Measurements from ENCODE around the gene KPNB1.
A peak's percentile ranks its signal among the peaks of the same experiment; 100 is the strongest.
"Not testable (repeated sequence)": the region's sequence is repeated elsewhere in the genome, so short reads cannot be mapped to it uniquely, and the experiment has no call there.

Gene KPNB1

DNA sequence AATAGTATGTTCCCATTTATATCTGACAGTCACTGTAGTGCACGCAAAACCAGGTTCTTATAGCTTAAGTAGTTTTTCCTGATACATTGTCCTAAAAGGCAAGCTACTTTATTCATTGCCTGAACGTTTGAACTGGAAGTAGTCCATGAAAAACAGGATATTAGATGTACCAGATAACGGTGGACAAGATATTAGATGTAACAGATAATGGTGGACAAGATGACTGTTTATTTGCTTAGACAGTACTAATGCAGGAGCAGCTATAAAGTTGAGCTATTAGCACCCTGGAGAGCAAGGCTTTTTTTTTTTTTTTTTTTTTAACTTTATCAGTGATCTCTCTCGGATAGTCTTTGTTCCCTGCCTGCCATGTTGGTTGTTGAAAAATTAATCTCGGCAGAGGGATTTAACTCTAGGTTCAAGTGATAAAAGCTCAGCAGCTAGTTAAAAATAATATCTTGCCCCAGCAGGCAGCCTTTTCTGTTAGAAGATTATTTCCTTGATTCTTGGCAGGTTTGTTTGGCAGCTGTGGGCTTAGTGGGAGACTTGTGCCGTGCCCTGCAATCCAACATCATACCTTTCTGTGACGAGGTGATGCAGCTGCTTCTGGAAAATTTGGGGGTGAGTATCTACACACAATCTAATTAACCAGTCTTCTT lies 26.9 kb downstream of the KPNB1 start:
- no peak for DNase-seq (ENCODE audit: extremely low read depth, low read depth)

DNA sequence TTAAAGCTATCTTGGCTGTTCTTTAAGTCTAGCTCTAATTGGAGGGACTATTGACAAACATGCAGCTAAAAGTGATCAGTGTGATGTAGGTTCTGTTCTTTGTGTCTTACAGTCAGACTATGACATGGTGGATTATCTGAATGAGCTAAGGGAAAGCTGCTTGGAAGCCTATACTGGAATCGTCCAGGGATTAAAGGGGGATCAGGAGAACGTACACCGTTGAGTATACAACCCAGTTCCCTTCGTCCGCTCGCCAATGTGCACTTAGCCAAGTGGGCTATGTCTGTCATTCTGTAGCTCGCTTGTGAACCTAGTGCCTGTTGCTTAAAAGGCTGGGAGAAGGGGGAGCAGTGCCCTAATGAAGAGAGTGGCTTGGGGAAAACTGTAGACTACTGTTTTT lies 28.5 kb downstream of the KPNB1 start:
- TF ChIP-seq, protein P1, sequence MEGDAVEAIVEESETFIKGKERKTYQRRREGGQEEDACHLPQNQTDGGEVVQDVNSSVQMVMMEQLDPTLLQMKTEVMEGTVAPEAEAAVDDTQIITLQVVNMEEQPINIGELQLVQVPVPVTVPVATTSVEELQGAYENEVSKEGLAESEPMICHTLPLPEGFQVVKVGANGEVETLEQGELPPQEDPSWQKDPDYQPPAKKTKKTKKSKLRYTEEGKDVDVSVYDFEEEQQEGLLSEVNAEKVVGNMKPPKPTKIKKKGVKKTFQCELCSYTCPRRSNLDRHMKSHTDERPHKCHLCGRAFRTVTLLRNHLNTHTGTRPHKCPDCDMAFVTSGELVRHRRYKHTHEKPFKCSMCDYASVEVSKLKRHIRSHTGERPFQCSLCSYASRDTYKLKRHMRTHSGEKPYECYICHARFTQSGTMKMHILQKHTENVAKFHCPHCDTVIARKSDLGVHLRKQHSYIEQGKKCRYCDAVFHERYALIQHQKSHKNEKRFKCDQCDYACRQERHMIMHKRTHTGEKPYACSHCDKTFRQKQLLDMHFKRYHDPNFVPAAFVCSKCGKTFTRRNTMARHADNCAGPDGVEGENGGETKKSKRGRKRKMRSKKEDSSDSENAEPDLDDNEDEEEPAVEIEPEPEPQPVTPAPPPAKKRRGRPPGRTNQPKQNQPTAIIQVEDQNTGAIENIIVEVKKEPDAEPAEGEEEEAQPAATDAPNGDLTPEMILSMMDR (IDR thresholded peaks at IDR 0.05; ENCODE audit: low read depth, low read length) = no peak

More for the DNA sequence above, 26.9 kb downstream of the KPNB1 start:
- TF ChIP-seq, protein P1 (IDR thresholded peaks at IDR 0.05; ENCODE audit: low read depth, low read length) = no peak

DNA sequence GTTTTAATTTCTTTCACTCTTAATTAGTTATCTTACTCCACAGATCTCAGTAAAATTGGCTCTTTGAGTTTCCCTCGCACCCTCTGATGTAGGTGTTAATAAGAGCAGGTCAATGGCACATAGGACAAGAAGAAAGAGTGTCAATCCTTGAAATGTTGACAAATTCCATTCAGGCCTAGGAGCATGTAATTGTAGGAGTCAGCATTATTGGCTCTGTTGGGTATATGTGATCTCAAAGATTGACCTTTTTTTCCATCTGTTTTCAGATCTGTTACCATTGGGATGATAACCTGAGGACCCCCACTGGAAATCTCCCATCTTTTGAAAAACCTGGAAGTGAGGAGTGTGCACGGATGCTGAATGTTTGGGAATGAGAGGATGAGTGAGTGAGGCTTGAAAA lies 32.4 kb downstream of the KPNB1 start:
- TF ChIP-seq, protein P1 (IDR thresholded peaks at IDR 0.05; ENCODE audit: low read depth, low read length) = no peak
- DNase-seq (ENCODE audit: extremely low read depth, low read depth) = no peak

More for the DNA sequence above, 28.5 kb downstream of the KPNB1 start:
- DNase-seq (ENCODE audit: extremely low read depth, low read depth) = no peak

DNA sequence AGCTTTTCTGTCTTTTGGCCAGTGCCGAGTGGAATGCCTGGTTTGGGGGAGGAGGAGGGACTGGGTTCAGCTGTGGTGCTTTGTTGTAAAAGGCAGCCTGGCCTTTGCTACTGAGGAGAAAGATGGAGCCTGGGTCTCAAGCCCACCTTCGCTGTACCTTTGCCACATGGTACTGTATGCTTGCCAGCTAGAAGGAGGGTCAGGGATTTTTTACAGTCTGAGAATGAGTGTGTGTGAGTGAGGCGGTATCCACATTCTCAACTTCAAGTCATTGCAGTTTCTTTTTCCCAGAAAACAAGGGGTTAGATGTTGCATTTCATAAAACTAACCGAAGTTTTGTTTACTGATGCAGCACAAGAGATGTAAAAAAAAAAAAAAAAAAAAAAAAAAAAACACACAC lies 33.0 kb downstream of the KPNB1 start:
- DNase-seq (ENCODE audit: extremely low read depth, low read depth) = not testable (repeated sequence)

DNA sequence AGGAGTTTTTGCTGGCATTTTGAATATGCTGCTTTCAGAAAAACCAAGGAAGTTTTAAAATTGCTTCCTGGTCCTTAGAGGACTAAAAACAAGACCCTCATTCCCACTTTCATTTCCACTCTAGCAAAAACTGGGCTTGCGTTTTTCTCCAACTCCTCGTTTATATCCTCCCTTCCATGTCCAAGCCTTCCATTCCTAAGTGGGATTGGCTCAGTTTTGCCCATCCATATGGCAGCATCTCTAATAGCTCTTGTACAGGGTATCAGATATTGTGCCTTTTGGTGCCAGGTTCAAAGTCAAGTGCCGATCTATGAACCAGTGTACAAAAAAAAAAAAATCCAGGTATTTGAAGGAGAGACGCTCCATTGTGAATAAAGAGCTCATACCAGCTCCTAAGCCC lies 34.3 kb downstream of the KPNB1 start:
- TF ChIP-seq, protein P1 (IDR thresholded peaks at IDR 0.05; ENCODE audit: low read depth, low read length) = no peak
- no peak for DNase-seq (ENCODE audit: extremely low read depth, low read depth)

DNA sequence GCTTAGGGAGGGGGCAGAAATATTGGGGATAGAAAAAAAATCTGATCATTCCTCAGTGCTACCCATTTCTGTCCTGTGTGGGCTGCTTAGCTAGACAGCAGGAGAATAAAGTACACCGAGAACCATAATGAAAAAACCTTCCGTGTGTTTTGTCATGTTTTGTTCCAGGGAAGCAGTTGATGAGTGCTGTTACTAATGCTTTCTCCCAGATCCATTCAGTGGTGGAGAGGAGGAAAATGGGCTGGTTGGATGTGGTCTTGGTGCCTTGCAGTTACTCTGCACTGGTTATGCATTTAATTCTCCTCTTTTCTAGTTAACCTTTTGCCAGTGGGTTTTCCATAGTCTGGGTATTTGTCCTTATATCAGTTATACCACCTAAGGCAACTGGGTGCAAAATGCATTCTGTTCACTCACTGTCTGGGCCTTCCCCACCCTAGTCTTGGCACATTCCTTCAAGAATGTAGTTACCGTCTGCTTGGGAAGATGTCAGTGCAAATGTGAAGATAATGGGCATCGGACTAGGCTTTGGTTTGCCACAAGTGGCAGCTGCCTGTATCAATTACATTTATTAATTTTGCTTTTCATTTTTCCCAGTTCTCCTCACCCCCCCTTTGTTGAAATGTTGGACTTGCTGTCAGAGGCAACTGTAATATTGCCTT lies 34.9 kb downstream of the KPNB1 start:
- TF ChIP-seq, protein P1 (IDR thresholded peaks at IDR 0.05; ENCODE audit: low read depth, low read length) = no peak
- DNase-seq (ENCODE audit: extremely low read depth, low read depth) = no peak

DNA sequence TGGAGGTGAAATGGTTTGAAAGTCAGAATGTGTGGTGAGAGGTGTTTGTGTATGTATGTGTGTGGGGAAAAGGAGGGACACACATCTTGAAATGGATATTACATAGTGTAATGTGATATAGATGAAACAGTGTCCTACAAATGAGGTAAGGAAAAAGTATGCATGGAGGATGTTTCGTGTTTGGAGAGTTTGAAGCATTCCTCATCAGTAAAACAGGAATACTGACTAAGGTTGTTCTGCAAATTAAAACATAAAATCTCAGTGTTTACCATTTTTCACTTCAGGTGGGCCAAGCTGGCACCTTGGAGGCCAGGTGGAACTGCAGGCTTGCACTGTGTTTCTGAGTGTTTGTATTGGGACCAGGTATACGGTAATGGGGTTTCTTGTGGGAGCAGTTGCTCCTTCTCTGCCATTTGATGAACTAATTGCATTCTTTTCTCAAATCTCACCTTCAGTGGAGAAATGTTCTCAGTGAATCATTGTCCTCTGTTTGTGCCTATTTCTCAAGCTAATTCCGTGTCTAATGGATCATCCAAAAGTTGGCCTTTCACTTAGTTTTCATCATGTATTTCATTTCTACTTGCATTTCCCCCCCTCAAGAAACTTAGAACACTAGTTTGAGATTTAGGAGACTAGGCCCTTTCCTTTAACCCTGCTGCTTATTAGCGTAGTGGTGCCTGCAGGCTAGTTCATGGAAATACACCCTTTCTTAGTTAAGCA lies 36.0 kb downstream of the KPNB1 start:
- no peak for DNase-seq (ENCODE audit: extremely low read depth, low read depth)
- TF ChIP-seq, protein P1 (IDR thresholded peaks at IDR 0.05; ENCODE audit: low read depth, low read length) = peak; percentile 6; the same call in 1 of the 2 replicates

All from AG09319 (cell line).